ENCODE results near the gene GPC1.

GRCh38 chr2:240422658-240423329 lies 12.7 kb upstream of the GPC1 start:
- TF ChIP-seq POLR2A (IDR thresholded peaks at IDR 0.05) = no peak
- TF ChIP-seq CTCF (IDR thresholded peaks at IDR 0.05) = no peak

All from uterus (tissue), 2 donors.